AML-193 (cell line): ENCODE data around the gene PEPD.

Experiments
- DNase-seq, 2 experiments: peaks; one replicate each; lab custom pipeline; 2025; lab: John Stamatoyannopoulos, UW

Gene PEPD

DNA sequence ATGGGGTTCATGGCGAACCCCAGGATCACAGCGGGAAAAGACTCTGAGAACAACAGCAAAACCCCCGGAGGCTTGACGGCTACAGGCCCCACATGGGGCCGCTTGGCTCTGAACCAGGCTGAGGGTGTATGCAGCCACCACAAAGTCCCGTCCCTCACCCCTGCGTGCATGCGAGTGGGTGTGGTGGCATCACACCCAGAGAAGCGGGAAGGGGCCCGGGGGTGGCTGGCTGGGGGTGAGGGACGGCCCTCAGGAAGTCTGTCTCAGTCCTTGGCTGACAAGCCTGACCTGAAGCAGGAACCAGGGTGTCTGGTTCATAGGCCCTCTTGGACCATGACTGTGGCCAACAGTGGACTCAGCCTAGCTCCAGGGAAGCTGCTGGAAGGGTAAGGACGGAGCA is 113.9 kb downstream of the PEPD start:
- DNase-seq: no peak

DNA sequence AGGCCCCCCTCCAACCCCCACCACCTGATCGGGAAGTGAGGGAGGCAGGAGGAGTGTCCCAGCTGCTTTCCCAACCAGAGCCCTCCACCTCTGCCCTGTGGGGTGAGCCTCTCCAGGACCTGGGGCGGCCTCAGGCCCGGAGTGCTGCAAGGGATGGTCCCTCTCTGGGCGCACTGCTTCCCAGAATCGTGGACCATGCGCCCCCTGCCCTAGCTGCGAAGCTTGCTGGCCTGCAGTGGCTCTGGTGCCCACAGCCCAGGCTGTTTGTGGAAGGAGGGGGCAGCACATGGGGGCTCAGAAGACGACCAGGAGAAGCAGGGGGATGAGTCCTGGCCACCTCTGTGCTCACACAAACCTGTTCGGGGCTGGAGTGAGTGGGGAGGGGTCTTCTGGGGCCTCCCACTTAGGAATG is 114.4 kb downstream of the PEPD start:
- no peak for DNase-seq

DNA sequence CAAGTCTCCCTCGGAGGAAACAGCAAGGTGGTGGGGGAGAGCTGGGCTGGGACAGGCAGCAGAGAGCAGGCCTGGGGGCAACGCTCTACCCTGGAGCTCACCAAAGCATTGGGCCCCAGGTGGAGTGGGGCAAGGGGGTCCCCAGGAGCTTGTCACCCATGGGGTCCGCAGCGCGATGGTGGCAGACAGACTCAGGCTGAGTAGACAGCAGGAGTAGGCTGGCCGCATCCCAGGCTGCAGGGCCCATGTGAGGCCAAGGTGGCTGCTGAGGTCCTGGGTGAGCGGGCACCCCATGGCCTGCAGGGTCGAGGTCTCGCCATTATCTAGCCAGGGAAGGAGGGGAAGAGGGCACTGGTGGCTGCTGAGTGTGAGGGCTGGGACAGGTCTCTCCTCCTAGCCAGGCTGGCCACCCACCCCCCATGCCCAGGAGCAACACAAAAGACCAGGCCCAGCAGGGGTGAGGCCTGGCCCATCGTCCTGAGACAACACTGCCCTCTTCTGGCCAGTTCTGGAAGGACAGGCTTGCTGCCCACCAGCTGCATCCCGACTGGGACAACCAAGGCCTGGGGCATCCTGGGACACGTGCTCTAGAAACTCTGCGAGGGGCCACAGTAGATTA is 115.0 kb downstream of the PEPD start:
- peak; percentile 32 to 36 for DNase-seq

DNA sequence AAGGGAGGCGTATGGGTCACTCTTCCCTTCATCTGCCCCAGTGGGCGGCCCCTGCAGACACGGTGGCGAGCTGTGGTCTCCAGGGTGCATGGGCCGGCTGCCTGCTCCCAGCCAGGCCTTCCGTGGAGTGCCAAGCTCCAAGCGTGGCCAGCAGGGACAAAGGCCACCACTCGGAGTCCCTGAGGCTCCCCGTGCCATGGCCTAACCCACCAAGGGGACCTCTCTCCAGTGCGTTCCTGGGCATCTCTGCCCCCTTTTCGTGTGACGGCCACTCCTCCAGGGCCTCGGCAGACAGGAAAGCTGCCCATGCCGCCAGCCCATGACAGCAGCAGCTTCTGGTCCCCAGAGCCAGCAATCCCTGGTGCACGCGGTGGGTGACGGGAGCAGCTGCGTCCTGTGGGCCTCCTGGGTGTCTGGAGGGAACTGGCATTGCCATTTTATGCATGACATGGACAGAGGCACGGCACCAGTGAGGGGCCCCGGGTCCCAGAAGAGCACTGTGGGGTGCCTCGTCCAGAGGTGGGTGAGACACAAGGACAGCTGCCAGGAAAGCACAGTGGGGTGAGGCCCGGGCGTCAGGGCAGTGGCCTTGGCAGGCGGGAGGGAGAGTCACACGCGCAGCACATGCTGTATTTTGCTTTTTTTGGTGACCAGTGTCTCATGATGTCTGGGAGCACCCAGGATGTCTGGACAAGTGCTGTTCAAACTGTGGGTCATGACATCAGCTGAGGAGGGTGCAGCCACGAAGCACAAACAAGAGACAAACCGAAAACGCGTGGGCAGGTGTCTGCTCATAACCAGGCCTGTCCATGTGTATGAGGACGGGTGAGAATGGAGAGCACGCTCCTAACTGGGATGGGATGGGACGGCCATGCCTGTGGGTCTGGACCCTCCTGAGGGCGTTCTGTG is 115.8 kb downstream of the PEPD start:
- no peak for DNase-seq

DNA sequence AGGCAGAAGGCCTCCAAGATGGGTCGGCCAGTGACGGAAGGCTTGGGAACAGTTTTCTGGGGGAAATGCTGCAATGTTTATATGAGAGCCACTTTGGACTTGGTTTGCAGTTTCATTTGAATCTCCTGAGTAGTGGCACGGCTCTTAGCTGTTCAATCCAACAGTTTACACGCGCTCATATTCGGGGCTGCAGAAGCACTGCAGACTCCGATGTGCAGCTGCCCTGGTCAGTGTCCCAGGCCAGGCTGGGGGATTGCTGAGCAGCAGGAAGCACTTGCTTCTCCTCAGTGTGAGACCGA is 116.4 kb downstream of the PEPD start:
- DNase-seq: no peak

DNA sequence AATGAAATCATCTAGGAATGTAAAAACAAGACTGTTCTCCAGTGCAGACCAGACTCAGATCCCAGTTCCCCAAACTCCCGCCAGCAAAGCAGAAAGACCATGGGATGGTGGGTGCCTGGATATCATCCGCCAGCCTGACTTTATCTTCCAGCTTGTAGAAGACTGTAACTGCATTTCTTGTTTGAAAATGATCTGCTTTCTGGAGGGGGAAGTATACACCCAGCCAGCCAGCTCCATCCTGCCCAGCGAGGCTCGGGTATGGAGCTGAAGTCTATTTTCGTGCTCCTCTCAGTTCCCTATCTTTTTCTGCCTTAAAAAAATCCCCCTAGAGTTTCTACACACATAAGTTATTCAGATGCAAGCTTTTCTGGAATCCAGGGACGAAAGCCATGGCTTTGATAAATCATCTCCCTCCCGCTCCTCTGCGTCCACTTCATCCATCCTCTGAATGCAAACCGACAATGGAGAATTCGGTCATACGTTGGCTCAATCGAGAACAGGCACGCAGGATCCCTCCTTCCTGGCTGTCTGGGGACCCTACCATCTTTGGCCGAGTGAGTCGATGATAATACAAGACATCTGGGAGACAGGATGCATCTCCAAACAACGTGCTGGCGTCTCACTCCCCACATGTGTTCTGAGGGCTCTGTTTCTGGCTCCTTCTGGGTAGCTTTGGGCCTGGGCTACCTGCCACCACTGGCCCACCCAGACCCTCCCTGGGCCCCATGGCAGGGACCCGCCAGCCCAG is 116.9 kb downstream of the PEPD start:
- DNase-seq: no peak

DNA sequence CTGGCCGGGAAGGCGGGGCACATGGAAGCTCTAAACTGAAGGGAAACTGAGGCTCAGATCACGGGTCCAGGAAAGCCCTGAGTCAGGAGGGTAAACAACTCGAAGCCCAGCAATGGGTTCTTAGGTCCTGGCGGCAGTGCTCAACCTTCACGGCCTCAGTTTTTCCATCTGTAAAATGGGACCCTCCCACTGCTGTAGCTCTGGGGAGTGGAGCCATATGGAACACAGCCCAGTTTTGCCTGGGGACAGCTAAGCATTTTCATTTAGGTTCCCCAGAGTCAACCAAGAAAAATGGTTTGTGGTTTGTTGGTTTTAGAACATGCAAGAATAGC is 117.7 kb downstream of the PEPD start:
- DNase-seq: no peak

DNA sequence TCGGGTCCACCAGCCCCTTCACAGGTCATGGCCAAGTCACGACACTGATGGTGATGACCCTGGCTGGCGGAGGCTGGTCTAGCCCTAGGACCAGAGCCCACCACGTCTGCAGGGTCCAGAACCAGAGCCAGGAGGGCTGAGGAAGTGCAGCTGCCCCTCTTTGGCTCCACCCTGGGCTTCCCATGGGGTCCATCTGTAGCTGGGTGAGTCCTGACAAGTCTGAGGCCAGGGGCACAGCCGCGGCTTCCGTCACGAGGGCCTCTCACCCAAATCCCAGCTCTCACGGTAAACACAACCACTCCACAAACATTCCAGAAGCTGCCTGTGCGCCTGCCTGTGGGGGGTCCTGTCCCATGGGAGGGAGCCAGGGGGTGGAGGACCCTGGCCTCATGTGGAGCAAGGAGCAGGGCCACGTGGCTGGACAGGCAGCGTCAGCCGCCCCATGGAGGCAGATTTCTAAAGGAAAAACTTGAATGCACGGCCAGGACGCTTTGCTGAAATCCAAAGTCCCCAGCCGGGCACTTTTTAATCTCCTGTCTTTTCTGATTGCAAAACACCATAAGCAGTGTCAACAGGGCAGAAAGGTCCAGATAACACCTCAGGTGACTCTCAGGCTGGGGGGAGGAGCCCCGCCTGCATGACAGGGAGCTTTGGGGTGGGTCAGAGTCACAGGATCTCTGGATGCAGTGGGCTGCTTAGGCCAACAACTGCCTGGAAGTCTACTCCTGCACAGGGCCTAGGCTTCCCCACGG is 118.2 kb downstream of the PEPD start:
- no peak for DNase-seq

DNA sequence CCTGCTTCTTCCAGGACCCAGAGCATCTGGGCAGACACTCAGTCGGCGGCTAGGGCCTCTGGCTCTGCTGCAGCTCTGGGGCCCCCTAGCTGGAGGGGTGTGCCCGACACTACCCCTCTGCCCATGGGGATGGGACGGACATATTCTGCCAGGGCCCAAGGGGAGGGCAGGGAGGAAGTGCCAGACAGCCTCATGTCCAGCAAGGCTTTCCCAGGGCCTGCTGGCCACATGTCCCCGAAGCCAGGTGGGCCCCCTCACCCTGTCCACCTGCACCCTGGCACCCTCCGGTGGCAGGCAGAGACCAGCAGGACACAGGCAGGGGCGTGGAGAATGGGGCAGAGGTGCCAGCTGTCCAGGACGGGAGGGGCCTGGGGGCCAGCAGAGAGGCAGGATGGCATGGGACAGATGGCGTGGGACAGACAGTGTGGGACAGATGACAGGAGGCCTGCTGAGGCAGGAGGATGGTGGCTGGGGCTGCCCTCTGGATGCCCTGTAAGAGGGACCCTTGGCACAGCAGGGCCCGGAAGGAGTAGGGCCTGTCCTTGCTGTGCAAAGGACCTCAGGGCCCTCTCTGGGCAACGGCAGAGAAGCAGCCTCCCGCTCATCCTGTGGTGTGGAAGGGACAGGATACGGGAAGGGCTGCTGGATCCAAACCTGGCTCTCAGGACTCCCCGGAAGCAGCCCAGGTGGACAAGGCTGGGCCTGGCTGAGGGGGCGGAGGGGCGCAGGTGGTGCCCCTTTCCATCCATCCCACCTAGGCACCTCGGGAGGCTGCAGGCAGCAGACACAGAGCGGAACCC is 119.0 kb downstream of the PEPD start:
- DNase-seq: no peak

DNA sequence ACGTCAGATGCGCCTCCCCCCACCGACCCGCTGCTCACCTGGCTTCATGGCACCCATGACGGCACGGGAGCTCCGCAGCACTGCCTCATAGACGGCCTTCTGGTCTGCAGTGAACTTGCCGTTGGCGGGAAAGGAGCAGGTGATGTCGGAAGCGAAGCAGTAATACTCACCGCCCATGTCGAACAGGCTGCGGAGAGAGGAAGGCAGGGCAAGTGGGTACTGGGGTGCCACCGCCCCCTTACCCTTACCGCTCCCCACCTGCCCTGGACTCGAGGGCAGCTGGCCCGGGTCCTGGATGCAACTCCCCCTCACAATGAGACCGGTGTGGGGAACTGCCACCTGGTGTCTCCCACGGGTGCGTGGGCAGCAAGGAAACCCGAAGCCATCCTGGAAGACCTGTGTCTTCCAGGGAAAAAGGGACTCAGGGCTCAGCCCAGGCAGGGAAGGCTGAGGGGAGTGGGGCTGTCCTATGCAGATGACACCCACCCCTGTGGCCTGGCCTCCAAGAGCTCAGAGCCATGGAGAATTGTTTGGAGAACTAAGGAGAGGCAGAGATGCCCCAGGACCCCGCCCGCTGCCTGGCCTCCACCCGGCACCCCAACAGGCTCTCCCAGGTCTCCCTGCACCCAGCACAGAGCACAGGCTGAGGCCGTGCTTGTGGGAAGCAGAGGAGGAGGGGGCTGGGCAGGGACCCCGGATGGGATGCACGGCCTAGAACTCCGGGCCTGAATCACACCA is 119.7 kb downstream of the PEPD start:
- DNase-seq: no peak

DNA sequence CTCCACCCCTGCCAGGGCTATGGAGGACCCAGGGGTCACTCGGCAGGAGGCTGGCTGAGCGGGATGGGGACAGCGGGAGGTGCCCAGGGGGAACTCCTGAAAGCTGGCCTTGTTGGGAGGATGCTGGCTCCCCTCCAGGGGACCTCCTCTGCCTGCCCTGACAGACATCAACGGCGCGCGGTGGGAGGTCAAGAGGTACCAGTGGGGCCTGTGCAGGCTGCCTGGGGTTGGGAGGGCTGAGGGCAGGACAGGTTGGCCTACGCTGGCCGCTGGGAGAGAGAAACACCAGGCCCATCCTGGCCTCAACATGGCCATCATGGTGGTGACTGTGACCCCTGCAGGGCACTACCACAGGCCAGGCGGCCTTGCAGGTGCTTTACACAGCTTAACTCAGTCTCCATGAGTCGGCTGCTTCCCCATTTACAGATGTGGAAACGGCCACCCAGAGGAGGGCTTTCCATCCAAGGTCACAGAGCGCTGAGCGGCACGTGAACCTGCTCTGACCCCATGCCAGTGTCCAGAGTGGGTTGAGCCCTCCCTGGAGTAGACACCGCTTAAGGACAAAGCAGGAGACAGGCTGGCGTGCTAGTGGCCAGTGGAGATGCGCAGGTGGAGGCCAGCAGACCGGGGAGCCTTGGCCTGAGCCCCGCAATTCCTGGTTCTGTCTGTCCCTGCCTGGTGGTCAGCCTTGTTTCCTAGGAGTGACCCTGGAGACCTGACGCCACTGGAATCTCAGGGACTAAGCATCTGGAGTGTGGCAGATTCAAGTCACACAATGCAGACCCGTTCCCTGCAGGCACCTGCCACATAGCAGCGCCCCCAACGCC is 120.5 kb downstream of the PEPD start:
- no peak for DNase-seq

DNA sequence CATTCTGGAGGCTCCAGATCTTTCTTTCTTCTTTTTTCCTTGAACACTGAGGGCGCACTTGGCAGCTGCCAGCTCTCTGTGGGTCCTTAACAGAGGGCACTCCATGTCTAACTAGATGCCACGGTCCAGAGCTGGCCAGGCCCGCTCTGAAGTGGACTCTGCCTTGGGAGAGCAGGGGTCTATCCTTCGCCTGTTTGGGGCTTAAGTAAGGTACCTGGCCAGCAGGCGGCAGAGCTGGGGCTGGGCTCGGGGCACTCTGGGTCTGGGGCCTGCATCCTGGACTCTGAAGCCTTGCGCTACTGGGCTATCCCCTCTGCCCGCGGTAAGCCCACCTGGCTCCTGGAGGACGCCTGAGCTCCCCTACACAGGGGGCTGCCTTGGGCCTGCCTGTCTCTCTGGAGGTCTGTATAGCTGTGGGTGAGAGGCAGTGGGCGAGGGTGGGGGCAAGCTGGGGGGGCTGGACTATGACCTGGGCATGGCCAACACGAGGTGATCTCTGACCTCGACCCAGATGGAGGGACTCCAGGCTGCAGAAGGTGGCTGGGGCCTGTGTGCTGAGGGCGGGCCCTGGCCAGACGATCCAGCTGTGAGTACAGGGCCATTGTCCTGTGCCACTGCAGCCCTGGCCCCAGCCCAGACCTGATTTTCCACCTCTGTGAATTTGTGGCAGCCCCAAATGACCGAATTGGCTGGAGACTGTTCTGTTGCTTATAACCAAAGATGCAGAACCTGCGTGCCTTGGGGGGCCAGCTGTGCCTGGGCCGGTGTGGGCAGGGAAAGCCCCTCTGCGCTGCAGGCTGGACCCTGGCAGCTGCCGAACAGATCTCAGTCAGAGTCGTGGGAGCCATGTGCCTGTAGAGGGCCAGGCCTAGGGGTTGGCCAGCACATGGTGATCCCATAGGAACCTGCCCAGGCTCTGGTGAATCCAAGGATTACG is 121.6 kb downstream of the PEPD start:
- DNase-seq: no peak

DNA sequence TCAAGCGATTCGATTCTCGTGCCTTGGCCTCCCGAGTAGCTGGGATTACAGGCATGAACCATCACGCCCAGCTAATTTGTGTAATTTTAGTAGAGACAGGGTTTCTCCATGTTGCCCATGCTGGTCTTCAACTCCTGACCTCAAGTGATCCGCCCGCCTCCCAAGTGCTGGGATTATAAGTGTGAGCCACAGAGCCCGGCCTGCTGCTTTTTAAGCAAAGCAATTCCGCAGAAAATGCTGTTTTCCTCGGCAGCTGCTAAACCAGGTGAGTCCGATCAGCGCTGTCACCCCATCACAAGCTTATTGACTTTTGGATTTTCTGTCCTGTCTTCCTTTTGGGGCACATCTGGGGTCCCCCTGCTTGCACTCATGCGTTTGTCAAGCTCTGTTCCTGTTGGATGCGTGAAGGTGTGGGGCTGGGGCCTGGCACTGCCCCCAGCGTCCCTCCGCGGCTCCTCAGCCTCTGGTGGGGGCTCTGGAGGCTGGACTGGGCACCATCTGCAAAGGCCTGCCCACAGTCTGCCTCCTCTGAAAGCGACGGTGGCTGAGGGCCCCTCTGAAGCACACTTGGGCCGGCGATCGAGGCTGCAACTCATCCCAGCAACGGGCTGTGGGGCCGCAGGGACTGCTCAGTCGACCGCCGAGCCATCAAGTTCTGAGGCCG is 122.4 kb downstream of the PEPD start:
- DNase-seq: no peak

DNA sequence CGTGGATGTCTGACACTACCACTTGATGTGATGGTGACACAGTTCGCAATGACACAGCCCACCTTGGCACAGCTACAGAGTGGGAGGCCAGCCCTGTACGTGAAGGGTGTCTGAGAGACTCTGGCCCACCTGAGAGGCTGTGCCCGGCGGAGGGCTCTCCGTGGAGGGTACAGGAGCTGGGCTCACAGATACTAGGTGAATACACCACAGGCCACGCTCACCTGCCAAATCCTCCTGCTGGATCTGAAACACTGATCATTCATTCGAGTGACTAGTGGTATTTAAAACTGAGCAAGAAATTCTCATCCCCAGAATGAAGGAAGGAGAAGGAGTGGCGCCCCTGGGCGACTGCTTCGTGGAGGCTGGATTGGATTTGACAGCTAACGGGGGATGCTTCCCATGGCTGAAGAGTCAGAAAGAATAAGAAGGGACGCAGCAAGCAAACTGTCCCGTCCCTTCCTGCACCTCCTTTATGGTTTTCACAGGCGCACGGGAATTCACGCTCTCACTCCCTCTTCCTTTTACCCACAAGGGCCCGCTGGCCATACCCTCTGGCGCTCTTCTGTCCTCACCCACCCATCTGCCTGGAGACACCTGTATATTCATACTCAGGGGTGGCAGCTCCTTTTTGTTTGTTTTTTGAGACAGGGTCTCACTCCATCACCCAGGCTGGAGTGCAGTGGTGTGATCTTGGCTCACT is 123.1 kb downstream of the PEPD start:
- no peak for DNase-seq

DNA sequence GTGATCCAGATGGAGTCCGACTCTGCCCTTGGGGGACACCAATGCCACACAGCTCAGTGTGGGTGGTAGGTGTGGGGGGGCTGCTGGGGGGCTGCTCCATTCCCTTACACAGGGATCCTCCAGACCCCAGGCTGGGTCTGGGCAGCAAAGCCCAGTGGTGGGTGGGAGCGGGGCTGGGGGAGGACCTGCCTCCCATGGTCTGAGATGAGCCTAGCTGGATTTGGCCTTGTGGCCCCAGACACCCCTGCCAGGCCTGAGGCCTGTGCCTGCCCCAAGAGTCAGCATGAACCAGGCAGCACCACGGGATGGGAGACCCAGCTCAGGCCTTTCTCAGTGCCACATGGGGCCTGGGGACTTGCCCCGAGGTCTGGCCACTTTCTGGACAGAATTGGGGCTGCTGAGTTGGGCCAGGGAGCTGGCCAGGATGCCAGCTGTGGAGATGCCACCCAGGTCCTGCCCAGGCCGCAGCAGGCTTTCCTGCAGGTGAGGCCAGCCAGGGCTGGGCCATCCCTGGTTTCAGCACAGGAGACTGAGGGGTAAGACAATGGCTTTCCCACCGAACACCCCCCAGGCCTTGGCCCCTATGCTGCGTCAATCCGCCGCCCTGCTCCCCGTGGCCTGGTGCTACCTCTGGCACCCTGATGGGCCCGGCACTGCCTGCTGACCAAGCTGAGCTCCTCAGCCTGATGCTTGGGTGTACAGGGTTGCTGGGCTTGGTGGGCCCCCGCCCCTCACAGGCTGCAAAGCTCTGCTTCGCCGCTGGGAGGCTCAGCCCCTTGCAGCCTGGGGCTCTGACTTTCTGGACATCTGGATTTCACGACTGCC is 123.8 kb downstream of the PEPD start:
- no peak for DNase-seq

DNA sequence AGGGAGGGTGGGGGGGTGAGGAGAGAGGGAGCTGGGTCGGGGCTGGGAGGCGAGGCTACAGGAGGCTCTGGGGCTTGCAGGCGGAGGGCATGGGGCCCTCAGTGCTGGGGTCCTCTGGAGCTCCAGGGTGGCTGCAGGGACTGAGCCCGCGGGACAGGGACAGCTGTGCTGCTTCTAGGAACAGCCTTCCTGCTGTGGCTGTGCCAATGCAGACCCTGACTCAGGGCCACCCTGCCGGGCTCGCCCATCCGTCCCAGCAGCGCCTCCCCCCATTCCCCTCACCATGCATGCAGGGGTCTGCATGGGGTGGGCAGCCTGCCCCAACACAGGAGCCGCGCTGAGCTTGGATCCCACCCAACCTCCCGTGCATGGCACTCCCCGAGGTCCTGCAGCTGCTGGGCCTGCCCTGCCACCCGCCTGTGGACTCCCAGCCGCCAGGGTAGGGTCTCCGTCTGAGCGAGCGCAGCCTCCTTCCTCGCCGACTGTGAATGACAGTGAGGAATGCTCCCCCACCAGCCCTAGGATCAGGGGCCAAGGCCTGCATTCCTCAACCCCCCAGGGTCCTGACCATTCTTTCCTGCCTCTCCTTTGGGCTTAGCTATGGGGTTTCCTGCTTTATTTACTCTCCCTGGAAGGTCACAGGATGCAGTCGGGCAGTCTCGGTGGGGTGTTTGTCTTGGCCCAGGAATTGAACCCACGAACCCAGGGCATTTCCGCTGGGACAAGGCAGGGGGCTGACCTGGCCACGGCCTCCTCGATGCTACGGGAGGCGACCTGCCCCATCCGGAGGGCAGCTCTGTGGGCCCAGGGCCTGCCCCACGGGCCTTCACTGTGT is 124.7 kb downstream of the PEPD start:
- DNase-seq: no peak
